ENCODE results near the gene EFCC1. TPM values are rescaled to one million over a fixed set of nuclear protein-coding genes. Genes with fewer than 3 reads are reported as not detected.

The EFCC1 gene
- total and polyA plus RNA-seq, 2 of the 13 experiments (the other 11 are each of a cell fraction or from before 2014, with no cell fraction given), result not detected

GRCh38 chr3:129084501-129084900 lies 83.4 kb downstream of the EFCC1 start:
- Histone ChIP-seq H3K9me3 (ENCODE audit: low read length) (no peaks in the 10 kb centered on the region), H4K20me1 (ENCODE audit: insufficient read depth, low read length) (no peaks in the 10 kb centered on the region), H3K27ac (ENCODE audit: extremely low read length, insufficient read depth, low read length) (no peak overlapping the region), H3K4me3 (replicated peaks in 1 of 3; ENCODE audit: insufficient read depth in 1 of 3, low read depth in 2 of 3, low read length in 3 of 3) (no peak overlapping the region), H3K36me3 (replicated peaks in 1 of 2; ENCODE audit: control insufficient read depth in 1 of 2, insufficient read depth in 2 of 2, low read length in 2 of 2) (no peaks in the 10 kb centered on the region), H3K4me1 (ENCODE audit: insufficient read depth, low read length) (peaks cover 24% of the 10 kb centered on the region), H3K27me3 (ENCODE audit: control insufficient read depth in 1 of 2, insufficient read depth in 2 of 2, low read length in 2 of 2) (no peaks in the 10 kb centered on the region; a peak in 1 of 5 replicates), H3K9ac (ENCODE audit: insufficient read depth, low read depth, low read length) (no peak overlapping the region), H2AFZ (ENCODE audit: low read length) (no peak overlapping the region), H3K79me2 (ENCODE audit: insufficient read depth, low read length) (no peaks in the 10 kb centered on the region), H3K4me2 (ENCODE audit: low read depth, low read length) (no peak overlapping the region)
- DNase-seq (ENCODE audit: low spot score), result no peak
- intact Hi-C loops (cut with micrococcal nuclease; ENCODE audit: unreplicated experiment) (loop anchor here (5.0 kb wide), 1 partner anchor 112 kb away; no protein-coding TSS in a partner anchor), in situ Hi-C loops (cut with HindIII; ENCODE audit: extremely low pct_ligation_motif_present, low pct_unique_long_range_greater_than_20kb) (loop anchor here (10.0 kb wide), 1 partner anchor 110 kb away; no protein-coding TSS in a partner anchor)
- ATAC-seq, result no peak
- FAIRE-seq, result no peak
- CTCF ChIA-PET (ENCODE audit: low intra/inter-chr PET ratio, low total read pairs), result no interaction called here
- no TSS peak for BruUV-seq (replicated peaks)
- WGBS (ENCODE audit: low lambda C conversion rate), result 5% methylated on average over 3 of the region's 6 CpGs
- POLR2A ChIA-PET, result interaction anchor here (0.8 kb wide), 1 partner anchor 77 kb away, joined by 3 read pairs; no protein-coding TSS in a partner anchor
- TF ChIP-seq SETDB1 (CRISPR knock-in tag; IDR thresholded peaks at IDR 0.05; ENCODE audit: borderline replicate concordance) (no peak), ZSCAN9 (CRISPR knock-in tag; IDR thresholded peaks at IDR 0.05; ENCODE audit: borderline replicate concordance) (no peak), SMAD1 (CRISPR knock-in tag; IDR thresholded peaks at IDR 0.05; ENCODE audit: borderline replicate concordance, low read depth) (no peak), KLF11 (CRISPR knock-in tag; IDR thresholded peaks at IDR 0.05) (no peak), FOXK2 (IDR thresholded peaks at IDR 0.05) (no peak), MZF1 (CRISPR knock-in tag; IDR thresholded peaks at IDR 0.05; ENCODE audit: borderline replicate concordance) (no peak), NFKB2 (CRISPR knock-in tag; IDR thresholded peaks at IDR 0.05; ENCODE audit: borderline replicate concordance) (no peak), ZBTB3 (CRISPR knock-in tag; IDR thresholded peaks at IDR 0.05; ENCODE audit: borderline replicate concordance, low read depth) (no peak), ZNF10 (CRISPR knock-in tag; IDR thresholded peaks at IDR 0.05; ENCODE audit: borderline replicate concordance, low read depth) (no peak), ZHX2 (IDR thresholded peaks at IDR 0.05; ENCODE audit: low read depth) (no peak), ZHX2 (CRISPR knock-in tag; IDR thresholded peaks at IDR 0.05; ENCODE audit: borderline replicate concordance) (no peak)

Measured in HepG2 (cell line).